D341Med (cell line): ENCODE measurements around the gene DET1.
"Not testable (repeated sequence)": the region's sequence is repeated elsewhere in the genome, so short reads cannot be mapped to it uniquely, and the experiment has no call there.

Experiments used
- DNase-seq: peaks from one replicate; pipeline ENCODE4 v3.0.0; 2012; ENCODE audit warnings: low spot score

Gene DET1

GRCh38 chr15:88540350-88540749 lies 6.1 kb downstream of the DET1 start:
- DNase-seq = not testable (repeated sequence)

GRCh38 chr15:88539441-88539840 lies 7.0 kb downstream of the DET1 start:
- no peak for DNase-seq

- no peak for DNase-seq
Observed at GRCh38 chr15:88538972-88539371, 7.5 kb downstream of the DET1 start.

DNA sequence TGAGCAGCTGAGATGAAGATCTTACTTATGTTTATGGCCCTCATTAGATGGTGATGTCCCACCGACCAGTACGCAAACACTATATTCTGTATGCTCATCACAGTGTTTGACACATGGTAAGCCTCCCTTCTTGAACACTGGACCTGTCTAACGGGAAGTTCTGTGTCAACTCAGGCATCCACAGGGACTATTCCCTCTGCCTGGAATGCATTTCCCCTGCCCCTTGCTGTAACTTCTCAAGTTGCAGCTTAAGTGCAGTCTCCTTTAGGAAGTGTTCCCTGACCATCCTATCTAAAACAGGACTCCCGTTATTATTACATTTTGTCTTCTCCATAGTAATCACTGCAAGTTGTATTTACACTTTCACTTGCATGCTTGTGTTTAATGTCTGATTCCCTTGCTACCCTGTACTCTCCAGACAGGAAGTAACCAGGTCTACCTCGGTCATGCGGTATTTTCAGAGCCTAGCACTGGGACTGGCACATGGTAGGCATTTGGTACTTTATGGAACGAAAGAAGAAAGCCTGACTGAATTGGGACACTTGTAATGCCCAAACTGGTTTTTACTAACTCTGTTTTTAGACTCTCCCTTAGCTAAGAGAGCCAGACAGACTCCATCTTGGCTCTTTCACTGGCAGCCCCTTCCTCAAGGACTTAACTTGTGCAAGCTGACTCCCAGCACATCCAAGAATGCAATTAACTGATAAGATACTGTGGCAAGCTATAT lies 8.7 kb downstream of the DET1 start:
- DNase-seq = no peak

GRCh38 chr15:88535607-88536313 lies 10.7 kb downstream of the DET1 start:
- no peak for DNase-seq

- no peak for DNase-seq
Observed at GRCh38 chr15:88535100-88535499, 11.4 kb downstream of the DET1 start.

GRCh38 chr15:88533376-88533775 lies 13.1 kb downstream of the DET1 start:
- DNase-seq = no peak

- DNase-seq = no peak
Observed at GRCh38 chr15:88529021-88529630, 17.4 kb downstream of the DET1 start.

- no peak for DNase-seq
Observed at GRCh38 chr15:88526247-88526879, 20.1 kb downstream of the DET1 start.

GRCh38 chr15:88525418-88525817 lies 21.1 kb downstream of the DET1 start:
- no peak for DNase-seq

- DNase-seq = not testable (repeated sequence)
Observed at GRCh38 chr15:88524094-88524493, 22.4 kb downstream of the DET1 start.

- no peak for DNase-seq
Observed at GRCh38 chr15:88518903-88519302, 27.6 kb downstream of the DET1 start.

- DNase-seq = no peak
Observed at GRCh38 chr15:88513195-88513594, 33.3 kb downstream of the DET1 start.

GRCh38 chr15:88512601-88513000 lies 33.9 kb downstream of the DET1 start:
- DNase-seq = no peak

- no peak for DNase-seq
Observed at GRCh38 chr15:88512078-88512477, 34.4 kb downstream of the DET1 start.

DNA sequence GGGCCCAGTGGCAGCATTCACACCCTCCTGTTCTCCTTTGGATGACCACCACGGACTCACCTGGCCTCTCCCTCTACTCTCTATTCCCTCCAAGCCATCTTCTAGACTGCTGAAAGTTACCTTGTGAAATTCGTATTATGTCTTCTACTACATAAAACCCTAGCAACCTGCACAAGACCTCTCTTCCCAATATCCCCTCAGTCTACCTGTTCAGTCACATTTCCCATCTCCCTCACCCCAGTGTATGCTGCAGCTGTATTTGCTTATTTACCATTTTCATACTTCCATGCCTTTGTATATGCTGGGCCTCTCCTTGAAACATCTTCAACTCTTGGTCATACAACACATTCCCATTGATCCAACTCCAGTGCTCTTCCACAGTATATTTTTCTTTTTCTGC lies 35.3 kb downstream of the DET1 start:
- no peak for DNase-seq

DNA sequence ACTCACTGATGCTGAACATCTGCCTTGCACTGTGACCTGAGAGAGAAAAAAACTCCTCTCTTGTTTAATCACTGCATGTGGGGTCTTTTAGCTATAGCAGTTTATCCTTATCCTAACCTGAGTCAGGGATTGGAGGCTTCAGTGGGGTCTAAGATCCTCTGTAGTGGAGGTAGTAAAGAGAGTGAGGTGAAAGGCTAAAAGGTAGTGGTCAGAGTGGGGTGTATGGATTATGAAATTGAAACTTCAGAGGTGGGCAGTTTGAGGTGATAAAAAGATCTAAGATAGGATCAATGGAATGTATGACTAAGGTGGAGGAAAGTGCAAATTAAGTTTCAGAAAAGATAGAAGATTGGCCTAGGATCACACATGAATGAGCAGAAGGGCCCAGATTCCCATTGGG lies 36.5 kb downstream of the DET1 start:
- DNase-seq = no peak

DNA sequence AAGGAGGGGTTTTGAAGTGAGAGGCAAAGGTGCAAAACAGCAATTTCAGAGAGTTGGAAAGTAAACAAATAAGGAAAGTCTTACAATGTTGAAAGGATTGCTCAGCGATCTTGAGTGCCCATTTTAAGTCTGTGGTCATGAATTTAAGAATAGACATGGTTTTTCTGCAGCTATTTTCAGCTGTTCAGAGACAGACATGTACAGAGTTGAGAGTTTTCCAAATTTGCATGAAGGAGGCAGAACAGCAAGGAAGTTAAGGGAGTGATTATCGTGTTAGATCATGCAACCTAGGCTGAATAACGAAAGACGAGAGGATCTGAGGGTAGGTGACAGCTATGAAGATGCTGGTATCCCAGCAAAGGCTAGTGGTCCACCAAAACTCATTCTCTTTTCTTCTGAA lies 37.2 kb downstream of the DET1 start:
- DNase-seq = no peak

- DNase-seq = no peak
Observed at GRCh38 chr15:88506628-88507027, 39.9 kb downstream of the DET1 start.

GRCh38 chr15:88505721-88506120 lies 40.8 kb downstream of the DET1 start:
- DNase-seq = no peak

DNA sequence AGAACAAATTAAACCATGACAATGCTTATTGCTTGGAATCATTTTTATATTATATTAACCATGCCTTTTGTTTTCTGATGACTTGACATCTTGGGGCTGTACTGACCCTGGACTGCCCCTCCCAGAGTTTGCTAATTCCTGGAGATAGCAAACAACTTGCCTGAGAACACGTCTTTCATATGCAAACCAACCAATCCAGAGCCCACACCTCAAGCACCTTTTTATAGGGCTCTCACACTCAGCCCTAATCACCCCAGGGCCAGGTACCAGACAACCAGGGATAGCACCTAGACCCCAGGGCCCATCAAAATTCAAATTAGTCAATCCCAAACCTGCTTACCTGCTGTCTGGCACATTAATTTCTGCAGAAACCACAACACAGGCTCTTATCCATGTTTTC lies 42.0 kb downstream of the DET1 start:
- DNase-seq = no peak

DNA sequence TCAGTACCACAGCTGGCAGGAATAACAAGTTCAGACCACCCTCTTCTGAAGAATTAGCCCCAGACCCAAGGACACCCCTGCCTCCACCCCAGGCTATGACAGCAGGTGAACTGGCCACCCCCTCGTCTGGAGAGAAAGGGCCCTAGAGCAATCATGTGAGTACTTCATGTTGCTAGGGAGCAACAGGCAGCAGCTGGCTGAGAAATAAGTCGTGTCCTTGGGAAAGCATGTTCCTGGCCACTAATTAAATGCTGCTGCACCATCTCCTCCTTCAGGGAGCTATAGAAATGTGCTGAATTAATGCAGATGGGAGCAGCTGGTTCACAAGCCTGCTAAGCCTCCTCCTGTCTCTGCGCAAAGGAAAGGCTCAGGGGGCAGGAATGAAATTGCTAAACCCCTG lies 47.5 kb downstream of the DET1 start:
- DNase-seq = peak; percentile 62
